ENCODE results near the gene CYP4F8.

- TF ChIP-seq POLR2A (IDR thresholded peaks at IDR 0.05) (no peak), CTCF (IDR thresholded peaks at IDR 0.05) (no peak), POLR2AphosphoS5 (IDR thresholded peaks at IDR 0.05; ENCODE audit: insufficient read depth in 1 of 2, low read depth in 1 of 2) (no peak)
These were observed 24.6 kb downstream of the CYP4F8 start for GRCh38 chr19:15639596-15639995.

Measured in vagina (tissue), 2 donors.